Activated T-helper 2 cell treated with anti-CD3 and anti-CD28 coated beads, Interferon-gamma antibody, Interleukin-2, Interleukin-4, amounts not matched to agents 10 μg/mL and 5 μg/mL and 100 μg/mL, durations not matched to agents 14 hours and 24 hours and 36 hours (primary cell): ENCODE results near the gene RPL19. TPM values are rescaled to one million over a fixed set of nuclear protein-coding genes. Genes with fewer than 3 reads are reported as not detected.

Source experiments
- DNase-seq: peaks from one replicate; pipeline ENCODE4 v3.0.0; 2021; ENCODE audit warnings: low spot score
- H3K27ac Mint-ChIP-seq: one replicate; pipeline ENCODE4 v1.8.0; 2021; ENCODE audit warnings: mixed read lengths
- H3K27me3 Mint-ChIP-seq: one replicate; pipeline ENCODE4 v1.8.0; 2021; ENCODE audit warnings: low read depth, mixed read lengths
- H3K36me3 Mint-ChIP-seq: one replicate; pipeline ENCODE4 v1.8.0; 2021; ENCODE audit warnings: low read depth, mixed read lengths
- H3K4me1 Mint-ChIP-seq: one replicate; pipeline ENCODE4 v1.8.0; 2021; ENCODE audit warnings: low read depth, mixed read lengths
- H3K4me3 Mint-ChIP-seq: one replicate; pipeline ENCODE4 v1.8.0; 2021; ENCODE audit warnings: low read depth, mild to moderate bottlenecking, moderate library complexity, mixed read lengths
- H3K9me3 Mint-ChIP-seq: one replicate; pipeline ENCODE4 v1.8.0; 2021; ENCODE audit warnings: mixed read lengths
- intact Hi-C: fragments of 100-400 bp; cut with micrococcal nuclease; formaldehyde crosslinking; loops from one replicate; pipeline ENCODE4 v1.15.1; 2023
- total RNA-seq: library from RNA; stranded (reverse); gene quantifications from 2 replicates; pipeline ENCODE4 v1.2.3, GENCODE V29; 2022

The RPL19 gene
- 2,315 and 2,339 TPM in 2 replicates for total RNA-seq

DNA sequence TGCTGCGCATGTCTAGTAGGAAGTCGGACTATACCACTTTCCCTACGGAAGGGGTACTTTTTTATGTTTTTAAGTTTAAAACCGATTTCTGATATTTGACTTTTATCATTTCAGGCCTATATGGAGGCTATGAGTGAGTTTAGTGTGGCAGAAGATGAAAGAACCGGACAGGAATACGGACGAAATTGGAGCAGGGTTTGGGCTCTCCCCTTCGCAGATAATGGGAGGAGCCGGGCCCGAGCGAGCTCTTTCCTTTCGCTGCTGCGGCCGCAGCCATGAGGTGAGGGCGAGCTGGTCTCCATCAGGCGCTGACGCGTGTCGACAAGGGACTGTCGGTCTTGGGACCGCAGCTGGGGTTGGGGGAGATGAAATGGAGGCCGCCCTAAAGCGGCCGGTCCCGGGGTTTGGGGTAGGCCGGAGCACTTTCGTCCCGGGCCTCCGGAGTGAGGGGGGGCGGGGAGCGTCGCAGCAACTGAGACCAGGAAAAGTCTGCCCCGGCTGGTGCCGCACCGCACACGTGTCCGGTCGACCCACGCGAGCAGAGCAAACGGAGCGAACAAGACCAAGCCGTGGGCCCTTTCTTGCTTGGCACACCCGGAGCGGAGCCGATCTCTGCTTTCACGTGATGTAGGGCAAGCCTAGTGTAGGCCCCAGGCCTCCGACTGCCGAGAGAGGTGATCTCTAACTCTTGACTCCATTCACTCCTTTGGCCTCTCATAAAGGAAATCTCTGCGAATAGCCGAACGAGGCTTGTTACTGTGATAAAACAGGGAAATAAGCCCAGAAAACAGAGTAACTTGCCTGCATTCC lies at the start of gene RPL19:
Gene RPL19, plus strand, starts transcription at position 214 of the 810 bp plus-strand sequence. Its CDS starts 62 bp downstream, at position 276.
- H3K36me3 Mint-ChIP-seq = peaks cover 56% of the 10 kb centered on the region
- intact Hi-C loops = no loop called here
- H3K27ac Mint-ChIP-seq = peak within 1 kb of the TSS; percentile 98
- H3K4me3 Mint-ChIP-seq = peak within 1 kb of the TSS; percentile 96
- peaks cover 38% of the 10 kb centered on the region for H3K4me1 Mint-ChIP-seq
- no peaks in the 10 kb centered on the region for H3K9me3 Mint-ChIP-seq
- H3K27me3 Mint-ChIP-seq = no peaks in the 10 kb centered on the region
- peak; percentile 78 for DNase-seq

DNA sequence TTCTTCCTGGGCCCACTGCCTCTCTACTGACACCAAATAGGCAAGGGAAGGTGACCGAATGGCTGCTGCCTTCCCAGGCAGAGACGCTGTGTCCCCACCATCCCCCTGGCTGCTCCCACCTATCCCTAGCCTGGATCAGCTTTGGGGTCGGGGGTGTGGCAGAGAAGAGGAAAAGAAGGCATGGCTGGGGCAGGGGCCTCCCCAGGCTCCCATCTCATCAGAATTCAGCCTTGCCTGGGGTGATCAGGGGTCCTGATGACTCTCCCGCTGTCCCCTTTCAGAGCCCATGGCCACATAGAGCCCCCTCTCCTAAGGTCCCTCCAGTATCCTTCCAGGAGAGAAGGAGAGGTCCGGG lies 49.3 kb upstream of the RPL19 start:
- Mint-ChIP-seq H3K4me3 (peak overlapping the region; percentile 23), H3K27ac (no peak overlapping the region), H3K27me3 (peaks cover 29% of the 10 kb centered on the region), H3K36me3 (no peaks in the 10 kb centered on the region), H3K4me1 (peaks cover 16% of the 10 kb centered on the region), H3K9me3 (no peaks in the 10 kb centered on the region)
- intact Hi-C loops = loop anchor here (5.0 kb wide), 8 partner anchors 47 to 398 kb away; partner anchors contain the start of genes CACNB1, LASP1, PIP4K2B and PSMB3
- no peak for DNase-seq

DNA sequence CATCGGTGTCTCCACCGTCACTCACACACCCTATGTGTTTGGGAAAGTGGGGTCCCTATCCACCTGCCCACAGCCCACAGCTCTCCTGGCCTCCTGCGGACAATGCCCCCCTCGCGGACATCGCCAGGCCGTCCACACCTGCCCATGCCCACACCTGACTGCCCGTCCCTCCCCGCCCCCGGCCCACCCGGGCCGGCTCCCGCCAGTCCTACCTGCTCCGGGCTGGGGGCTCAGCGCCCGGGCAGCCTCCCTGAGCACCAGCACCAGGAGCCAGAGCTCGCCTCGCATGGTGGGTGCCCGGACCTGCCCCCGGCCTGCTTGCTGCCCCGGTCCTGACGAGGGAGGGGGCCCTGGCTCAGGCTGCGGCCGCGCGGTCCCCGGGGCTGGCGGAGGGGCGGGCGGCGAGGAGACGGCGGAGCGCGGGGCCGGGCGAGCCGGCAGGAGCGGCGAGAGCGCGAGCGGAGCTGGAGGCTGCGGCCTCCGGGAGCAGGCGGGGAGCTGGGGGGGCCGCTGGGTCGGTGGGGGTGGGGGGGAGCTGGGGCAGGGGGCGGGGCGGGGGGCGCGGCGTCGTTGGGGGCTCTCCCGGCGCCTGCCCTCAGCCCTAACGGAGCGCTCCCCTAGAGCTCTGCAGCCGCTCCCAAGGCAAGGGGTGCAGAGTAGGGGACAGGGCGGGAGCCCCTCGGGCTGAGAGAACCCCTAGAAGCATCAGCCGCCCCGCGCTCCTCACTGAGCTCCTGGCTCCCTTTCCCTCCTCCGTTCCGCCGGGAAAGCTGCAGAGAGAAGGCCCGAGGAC lies 48.7 kb upstream of the RPL19 start, which contains the start of gene PLXDC1:
Gene PLXDC1, minus strand, starts transcription at position 488 of the 793 bp plus-strand sequence. Its CDS starts 200 bp downstream, at position 288.
- Mint-ChIP-seq H3K4me3 (peak within 1 kb of the TSS; percentile 95), H3K27ac (no peak within 1 kb of the TSS), H3K4me1 (peaks cover 16% of the 10 kb centered on the region), H3K9me3 (no peaks in the 10 kb centered on the region), H3K36me3 (no peaks in the 10 kb centered on the region), H3K27me3 (peaks cover 29% of the 10 kb centered on the region)
- DNase-seq = no peak
- intact Hi-C loops = loop anchor here (5.0 kb wide), 8 partner anchors 46 to 399 kb away; partner anchors contain the start of genes CACNB1, LASP1, PIP4K2B and PSMB3

DNA sequence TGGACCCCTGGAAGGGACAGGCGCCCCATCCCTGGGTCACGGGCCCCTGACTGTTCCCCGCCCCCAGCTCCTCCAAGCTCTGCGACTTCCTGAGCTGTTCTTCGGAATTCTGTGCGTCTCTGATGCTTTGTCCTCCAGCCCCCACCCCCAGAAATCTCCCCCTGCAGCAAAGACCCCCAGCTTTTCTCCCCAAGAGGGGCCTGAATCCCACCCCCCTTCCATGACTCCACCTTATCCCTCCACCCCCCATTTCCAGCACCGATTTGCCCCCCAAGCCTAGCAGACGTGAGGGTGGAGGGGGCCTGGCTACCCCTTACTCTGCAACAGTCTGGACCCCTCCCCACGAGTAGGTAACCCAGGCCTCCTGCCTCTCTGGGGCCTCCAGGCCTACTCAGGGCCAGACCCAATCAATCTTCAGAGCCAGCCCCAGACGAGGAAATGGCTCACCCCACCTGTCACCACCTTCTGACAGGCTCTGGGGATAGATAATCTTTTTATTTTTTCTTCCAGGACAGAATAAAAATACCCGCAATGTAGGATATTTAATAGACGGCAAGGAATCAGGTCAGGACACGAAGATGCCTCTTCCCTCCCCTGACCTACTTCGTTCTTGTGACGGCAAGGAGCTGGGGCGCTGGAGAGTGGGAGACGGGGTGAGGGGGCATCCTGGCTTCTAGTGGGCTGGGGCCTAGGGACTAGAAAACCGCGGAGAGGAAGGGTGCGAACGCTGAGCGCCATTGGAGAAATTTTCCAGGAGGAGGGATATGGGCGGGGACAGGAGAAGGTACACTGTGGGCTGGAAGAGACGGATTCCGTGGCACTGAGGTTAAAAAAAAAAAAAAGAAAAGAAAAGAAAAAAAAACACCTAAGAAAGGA lies 47.9 kb upstream of the RPL19 start:
- H3K4me3 Mint-ChIP-seq = peak overlapping the region; percentile 95

DNA sequence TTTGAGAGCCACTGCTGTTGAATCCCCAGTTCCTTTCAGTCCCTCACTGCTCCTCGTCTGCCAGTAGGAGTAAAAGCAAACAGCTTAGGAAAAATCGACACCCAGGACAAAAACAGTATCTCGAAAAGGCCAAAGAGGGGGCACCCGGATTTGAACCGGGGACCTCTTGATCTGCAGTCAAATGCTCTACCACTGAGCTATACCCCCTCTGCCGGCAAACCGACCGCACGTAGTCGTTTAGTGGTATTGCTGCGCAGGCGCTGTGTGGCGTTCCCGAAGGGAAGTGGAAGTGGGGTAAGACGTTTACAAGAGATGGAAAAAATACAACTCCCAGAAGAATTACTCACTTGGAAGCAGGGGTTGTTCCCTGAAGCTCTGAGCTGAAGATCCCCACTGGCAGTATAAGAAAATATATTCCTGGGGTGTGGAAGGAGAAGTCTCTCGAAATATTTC lies 46.5 kb upstream of the RPL19 start:
- no peaks in the 10 kb centered on the region for H3K36me3 Mint-ChIP-seq
- peak overlapping the region; percentile 84 for H3K27ac Mint-ChIP-seq
- H3K27me3 Mint-ChIP-seq = peaks cover 26% of the 10 kb centered on the region
- intact Hi-C loops = loop anchor here (1.0 to 5.0 kb wide), 9 partner anchors 44 to 401 kb away; partner anchors contain the start of genes CACNB1, LASP1, PIP4K2B and PSMB3
- peak overlapping the region; percentile 95 for H3K4me3 Mint-ChIP-seq
- DNase-seq = peak; percentile 84
- H3K9me3 Mint-ChIP-seq = no peaks in the 10 kb centered on the region
- peaks cover 16% of the 10 kb centered on the region for H3K4me1 Mint-ChIP-seq

More for the DNA sequence above, 47.9 kb upstream of the RPL19 start:
- Mint-ChIP-seq H3K9me3 (no peaks in the 10 kb centered on the region), H3K27me3 (peaks cover 29% of the 10 kb centered on the region), H3K27ac (no peak overlapping the region), H3K4me1 (peaks cover 16% of the 10 kb centered on the region), H3K36me3 (no peaks in the 10 kb centered on the region)
- intact Hi-C loops = loop anchor here (5.0 kb wide), 8 partner anchors 45 to 400 kb away; partner anchors contain the start of genes CACNB1, LASP1, PIP4K2B and PSMB3
- no peak for DNase-seq

DNA sequence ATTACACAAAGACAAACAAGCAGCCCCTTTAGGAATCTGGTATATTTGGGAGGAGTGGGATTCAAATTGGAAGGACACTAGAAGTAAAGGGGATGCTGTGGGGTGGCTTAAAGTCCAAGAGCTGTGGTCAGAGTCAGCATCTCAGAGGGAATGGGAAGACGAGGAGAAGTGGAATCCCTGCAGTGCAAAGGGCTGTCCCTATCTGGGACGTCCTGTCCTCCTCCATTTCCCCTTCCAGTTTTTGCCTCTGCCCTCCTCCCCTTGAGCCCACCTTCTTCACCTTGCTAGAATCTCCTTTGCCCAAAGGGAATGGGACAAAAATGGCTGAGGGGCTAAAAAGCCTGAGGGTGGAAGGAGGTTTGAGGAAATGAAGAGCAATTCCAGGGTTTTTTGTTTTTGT lies 44.4 kb upstream of the RPL19 start:
- H3K27ac Mint-ChIP-seq = no peak overlapping the region
- intact Hi-C loops = no loop called here
- no peak overlapping the region for H3K4me3 Mint-ChIP-seq
- H3K4me1 Mint-ChIP-seq = peaks cover 16% of the 10 kb centered on the region
- DNase-seq = no peak
- no peaks in the 10 kb centered on the region for H3K9me3 Mint-ChIP-seq
- peaks cover 8% of the 10 kb centered on the region for H3K27me3 Mint-ChIP-seq
- H3K36me3 Mint-ChIP-seq = no peaks in the 10 kb centered on the region

DNA sequence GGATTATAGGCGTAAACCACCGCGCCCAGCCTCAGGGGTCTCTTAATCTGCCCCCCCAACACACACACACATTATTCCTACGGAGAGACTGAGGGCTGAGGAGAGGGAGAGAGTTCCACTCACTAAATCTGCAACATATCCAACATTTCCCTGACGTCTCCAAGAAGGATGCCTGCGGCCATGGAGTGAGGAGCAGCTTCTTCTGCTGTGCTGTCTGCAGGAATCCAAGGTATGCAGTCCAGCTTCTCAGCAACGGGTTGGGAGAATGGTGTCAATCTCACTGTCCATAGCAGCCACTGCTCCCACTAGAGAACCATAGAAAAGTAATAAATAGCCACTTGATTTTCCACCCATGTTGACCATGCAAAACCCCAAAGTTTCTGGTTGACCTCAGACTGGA lies 43.6 kb upstream of the RPL19 start:
- Mint-ChIP-seq H3K4me1 (peaks cover 16% of the 10 kb centered on the region), H3K4me3 (no peak overlapping the region), H3K9me3 (no peaks in the 10 kb centered on the region), H3K27ac (no peak overlapping the region), H3K36me3 (no peaks in the 10 kb centered on the region), H3K27me3 (peaks cover 6% of the 10 kb centered on the region)
- DNase-seq = no peak
- intact Hi-C loops = no loop called here

DNA sequence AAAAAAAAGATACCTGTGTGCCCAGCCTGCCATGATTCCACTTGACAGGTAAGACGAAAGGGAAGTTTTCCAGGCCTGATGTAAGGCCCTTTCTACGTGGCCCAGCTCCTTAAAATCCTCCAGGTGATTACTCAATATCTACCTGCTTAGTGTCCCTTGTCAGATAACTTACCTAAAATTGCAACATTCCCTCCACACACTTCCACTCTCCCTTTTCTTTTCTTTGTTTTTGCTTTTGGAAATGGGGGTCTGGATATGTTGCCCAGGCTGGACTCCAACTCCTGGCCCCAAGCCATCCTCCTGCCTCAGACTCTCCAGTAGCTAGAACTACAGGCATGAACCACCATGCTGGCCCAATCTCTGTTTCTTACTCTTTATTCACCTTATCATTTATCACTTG lies 41.5 kb upstream of the RPL19 start:
- no peaks in the 10 kb centered on the region for H3K36me3 Mint-ChIP-seq
- no peak overlapping the region for H3K27ac Mint-ChIP-seq
- peaks cover 3% of the 10 kb centered on the region for H3K27me3 Mint-ChIP-seq
- DNase-seq = no peak
- H3K4me3 Mint-ChIP-seq = no peak overlapping the region
- no peaks in the 10 kb centered on the region for H3K4me1 Mint-ChIP-seq
- intact Hi-C loops = no loop called here
- H3K9me3 Mint-ChIP-seq = no peaks in the 10 kb centered on the region

DNA sequence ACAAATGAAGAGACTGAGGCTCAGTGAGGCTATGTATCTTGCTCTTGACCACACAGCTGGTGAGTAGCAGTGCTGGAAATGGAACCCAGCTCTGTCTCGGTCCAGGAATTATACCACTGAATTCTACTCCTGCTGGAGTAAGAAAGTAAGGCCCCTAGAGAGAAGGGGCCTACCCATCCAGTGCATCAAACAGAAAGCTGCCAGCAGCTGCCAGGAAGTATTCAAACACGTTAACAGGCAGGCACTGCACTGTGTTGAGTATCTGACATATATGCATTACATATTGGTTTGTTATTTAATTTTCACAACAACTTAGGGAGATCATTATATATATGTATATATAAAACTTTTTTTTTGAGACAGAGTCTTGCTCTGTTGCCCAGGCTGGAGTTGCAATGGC lies 38.1 kb upstream of the RPL19 start:
- no peak overlapping the region for H3K4me3 Mint-ChIP-seq
- peaks cover 26% of the 10 kb centered on the region for H3K27me3 Mint-ChIP-seq
- peaks cover 8% of the 10 kb centered on the region for H3K4me1 Mint-ChIP-seq
- no peaks in the 10 kb centered on the region for H3K9me3 Mint-ChIP-seq
- no peaks in the 10 kb centered on the region for H3K36me3 Mint-ChIP-seq
- no peak for DNase-seq
- no peak overlapping the region for H3K27ac Mint-ChIP-seq
- intact Hi-C loops = loop anchor here (10.0 kb wide), 1 partner anchor 73 kb away; no protein-coding TSS in a partner anchor

DNA sequence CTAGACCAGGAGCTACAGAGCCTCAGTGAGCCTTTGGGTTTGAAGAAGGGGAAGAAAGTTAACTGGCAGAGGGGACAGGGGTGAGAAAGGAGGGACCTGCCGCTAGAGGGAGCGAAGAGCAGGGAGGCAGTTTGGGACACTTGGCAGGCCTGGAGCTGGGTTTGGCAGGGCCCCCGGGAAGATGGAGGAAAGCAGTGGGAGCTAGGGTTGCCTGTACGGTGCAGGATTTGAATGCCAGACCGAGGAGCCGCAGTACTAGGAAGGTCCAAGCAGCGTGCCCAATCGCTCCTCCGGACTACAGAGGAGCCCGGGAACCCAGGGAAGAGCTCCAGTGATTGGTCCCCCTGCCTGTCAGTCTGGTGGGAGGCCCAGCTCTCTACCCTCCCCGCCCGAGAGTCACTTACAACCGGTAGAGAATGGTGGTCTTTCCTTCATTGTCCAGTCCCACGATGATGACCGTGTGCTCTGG lies 35.4 kb upstream of the RPL19 start:
- H3K27ac Mint-ChIP-seq = peak overlapping the region; percentile 13
- H3K27me3 Mint-ChIP-seq = peaks cover 30% of the 10 kb centered on the region
- H3K4me1 Mint-ChIP-seq = peaks cover 14% of the 10 kb centered on the region
- intact Hi-C loops = loop anchor here (10.0 kb wide), 1 partner anchor 70 kb away; no protein-coding TSS in a partner anchor
- DNase-seq = peak; percentile 68
- no peaks in the 10 kb centered on the region for H3K36me3 Mint-ChIP-seq
- H3K4me3 Mint-ChIP-seq = peak overlapping the region; percentile 86
- peaks cover 3% of the 10 kb centered on the region for H3K9me3 Mint-ChIP-seq

DNA sequence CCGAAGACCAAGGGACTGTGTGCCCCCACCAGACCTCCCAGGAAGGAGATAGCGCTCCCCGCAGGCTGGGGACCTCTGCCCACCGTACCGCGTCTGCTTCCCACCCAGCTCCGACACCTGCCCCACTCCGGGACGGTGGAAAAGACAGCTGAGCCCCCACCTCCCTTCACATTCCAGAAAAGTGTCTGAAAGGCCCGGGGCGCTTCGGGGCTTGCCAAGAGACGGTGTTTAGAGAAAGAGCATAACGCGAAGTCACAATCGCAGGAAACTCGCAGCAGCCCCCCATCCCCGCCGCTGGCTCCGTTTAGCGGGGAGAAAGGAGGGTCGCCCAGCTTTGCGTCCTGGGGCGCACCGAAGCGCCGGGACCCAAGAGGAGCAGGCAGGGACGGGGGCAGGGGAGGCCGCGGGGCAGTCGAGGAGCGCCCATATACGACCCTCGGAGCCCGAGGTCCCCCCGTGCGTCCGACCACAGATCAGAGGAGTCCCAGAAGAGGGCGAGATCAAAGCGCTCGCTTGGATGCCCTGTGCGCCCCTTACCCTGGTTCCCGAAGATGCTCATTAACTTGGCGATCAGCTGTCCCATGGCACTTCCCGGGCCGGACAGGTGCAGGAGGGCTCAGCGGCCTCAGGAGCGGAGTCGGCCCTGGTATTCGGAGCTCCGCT lies 34.8 kb upstream of the RPL19 start:
- Mint-ChIP-seq H3K27ac (no peak overlapping the region), H3K9me3 (peaks cover 3% of the 10 kb centered on the region), H3K4me1 (peaks cover 14% of the 10 kb centered on the region), H3K4me3 (peak overlapping the region; percentile 86), H3K36me3 (no peaks in the 10 kb centered on the region), H3K27me3 (peaks cover 30% of the 10 kb centered on the region)
- intact Hi-C loops = loop anchor here (10.0 kb wide), 1 partner anchor 69 kb away; no protein-coding TSS in a partner anchor
- DNase-seq = no peak
